Neuron (in vitro differentiated cells): ENCODE measurements around the gene TFE3.

Experiments used
- H2AFZ ChIP-seq: one replicate; pipeline ENCODE4 v1.6.1; 2013; ENCODE audit warnings: low read depth, mild to moderate bottlenecking, inconsistent platforms, low read length, moderate library complexity
- H3K27me3 ChIP-seq: one replicate; pipeline ENCODE4 v1.6.1; 2013; ENCODE audit warnings: low read length; ENCODE audit not compliant: insufficient read depth
- H3K36me3 ChIP-seq: one replicate; pipeline ENCODE4 v1.6.1; 2013; ENCODE audit warnings: low read length; ENCODE audit not compliant: insufficient read depth
- H3K4me1 ChIP-seq: one replicate; pipeline ENCODE4 v1.6.1; 2013; ENCODE audit warnings: low read length; ENCODE audit not compliant: insufficient read depth
- H3K4me3 ChIP-seq: 2 replicates; pipeline ENCODE4 v1.5.1; 2013; ENCODE audit warnings: mild to moderate bottlenecking, low read length, moderate library complexity
- H3K9me3 ChIP-seq: one replicate; pipeline ENCODE4 v1.6.1; 2013; ENCODE audit warnings: low read length

Gene TFE3, protein sequence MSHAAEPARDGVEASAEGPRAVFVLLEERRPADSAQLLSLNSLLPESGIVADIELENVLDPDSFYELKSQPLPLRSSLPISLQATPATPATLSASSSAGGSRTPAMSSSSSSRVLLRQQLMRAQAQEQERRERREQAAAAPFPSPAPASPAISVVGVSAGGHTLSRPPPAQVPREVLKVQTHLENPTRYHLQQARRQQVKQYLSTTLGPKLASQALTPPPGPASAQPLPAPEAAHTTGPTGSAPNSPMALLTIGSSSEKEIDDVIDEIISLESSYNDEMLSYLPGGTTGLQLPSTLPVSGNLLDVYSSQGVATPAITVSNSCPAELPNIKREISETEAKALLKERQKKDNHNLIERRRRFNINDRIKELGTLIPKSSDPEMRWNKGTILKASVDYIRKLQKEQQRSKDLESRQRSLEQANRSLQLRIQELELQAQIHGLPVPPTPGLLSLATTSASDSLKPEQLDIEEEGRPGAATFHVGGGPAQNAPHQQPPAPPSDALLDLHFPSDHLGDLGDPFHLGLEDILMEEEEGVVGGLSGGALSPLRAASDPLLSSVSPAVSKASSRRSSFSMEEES

DNA sequence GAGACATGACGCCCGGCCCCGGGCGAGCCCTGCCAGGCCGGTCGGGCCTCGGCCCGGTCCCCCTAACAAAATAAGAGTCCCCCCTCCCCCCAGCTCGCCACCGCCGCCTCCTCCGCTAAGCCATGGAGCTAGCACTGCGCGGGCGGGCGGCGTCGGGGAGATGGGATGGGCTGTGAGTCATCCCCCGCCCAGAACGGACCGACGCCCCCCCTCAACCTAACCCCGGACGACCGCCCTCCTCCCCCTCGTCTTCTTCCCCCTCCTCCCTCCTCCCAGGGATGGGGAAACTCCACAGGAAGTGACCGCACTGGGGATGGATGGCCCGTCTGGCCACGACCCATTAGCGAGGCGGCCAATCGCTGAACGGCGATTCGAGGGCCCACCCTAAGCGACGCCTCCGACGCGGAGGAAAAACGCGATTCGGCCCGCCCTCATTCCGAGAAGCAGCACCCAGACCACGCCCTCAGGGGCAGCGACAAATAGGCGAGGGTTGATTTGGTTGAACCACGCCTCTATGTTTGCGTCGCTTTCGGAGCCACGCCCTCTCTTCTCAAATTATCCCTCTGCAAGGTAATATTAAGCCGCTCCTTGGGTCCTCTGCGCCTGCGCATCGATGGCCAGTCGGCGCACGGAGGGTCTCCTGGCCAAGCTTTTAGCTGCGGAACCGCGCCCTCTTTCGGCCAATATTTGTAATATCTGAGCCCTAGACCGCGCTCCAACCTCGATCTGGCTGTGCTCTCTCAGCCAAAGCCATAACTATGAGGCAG is at the start of gene TFE3:
TFE3 (minus strand) TSS at position 138 of the 767 bp plus-strand sequence; CDS start at position 7, 131 bp downstream.
- Histone ChIP-seq H3K27me3 (no peaks in the 10 kb centered on the region), H2AFZ (peak within 1 kb of the TSS; percentile 60), H3K9me3 (no peaks in the 10 kb centered on the region), H3K4me3 (peak within 1 kb of the TSS; percentile 50), H3K4me1 (peaks cover 23% of the 10 kb centered on the region), H3K36me3 (peaks cover 2% of the 10 kb centered on the region)

DNA sequence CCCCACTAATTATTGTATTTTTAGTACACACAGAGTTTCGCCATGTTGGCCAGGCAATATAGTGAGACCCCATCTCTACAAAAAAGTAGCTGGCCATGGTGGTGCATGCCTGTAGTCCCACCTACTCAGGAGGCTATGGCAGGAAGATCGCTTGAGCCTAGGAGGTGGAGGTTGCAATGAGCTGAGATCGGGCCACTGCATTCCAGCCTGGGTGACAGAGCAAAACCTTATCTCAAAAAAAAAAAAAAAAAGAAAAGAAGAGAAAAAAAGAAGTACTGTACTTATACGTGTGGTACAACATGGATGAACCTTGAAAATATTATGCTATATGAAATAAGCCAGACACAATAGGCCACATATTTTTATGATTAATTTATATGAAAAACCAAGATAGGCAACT is 46.4 kb upstream of the TFE3 start:
- H2AFZ ChIP-seq = no peak overlapping the region
- no peaks in the 10 kb centered on the region for H3K27me3 ChIP-seq
- H3K4me1 ChIP-seq = no peaks in the 10 kb centered on the region
- no peaks in the 10 kb centered on the region for H3K36me3 ChIP-seq
- H3K9me3 ChIP-seq = no peaks in the 10 kb centered on the region
- H3K4me3 ChIP-seq = no peak overlapping the region

DNA sequence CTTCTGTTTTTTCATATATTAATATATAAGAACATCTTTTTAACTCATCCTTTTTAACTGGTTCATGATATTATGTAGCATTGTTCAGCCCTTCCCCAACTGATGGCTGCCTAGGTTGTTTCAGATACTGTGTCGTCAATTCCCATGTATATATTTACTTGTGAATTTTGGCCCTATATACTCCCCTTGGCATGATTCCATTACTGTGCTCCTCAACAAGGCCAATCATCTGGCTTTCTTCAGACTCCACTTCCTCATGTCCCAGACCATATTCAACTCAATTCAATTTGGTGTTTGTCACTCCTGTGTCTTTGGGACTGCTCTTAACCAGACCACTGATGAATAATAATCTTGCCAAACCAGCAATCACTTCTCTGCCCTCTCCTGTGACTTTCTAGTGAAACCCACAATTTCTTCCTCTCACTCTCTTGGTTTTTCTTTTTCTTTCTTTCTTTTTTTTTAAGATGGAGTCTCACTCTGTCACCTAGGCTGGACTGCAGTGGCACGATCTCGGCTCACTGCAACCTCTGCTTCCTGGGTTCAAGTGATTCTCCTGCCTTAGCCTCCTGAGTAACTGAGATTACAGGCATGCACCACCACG is 39.2 kb upstream of the TFE3 start:
- H3K27me3 ChIP-seq = no peaks in the 10 kb centered on the region
- no peak overlapping the region for H2AFZ ChIP-seq
- no peaks in the 10 kb centered on the region for H3K36me3 ChIP-seq
- peaks cover 5% of the 10 kb centered on the region for H3K4me1 ChIP-seq
- H3K9me3 ChIP-seq = no peaks in the 10 kb centered on the region
- H3K4me3 ChIP-seq = no peak overlapping the region

DNA sequence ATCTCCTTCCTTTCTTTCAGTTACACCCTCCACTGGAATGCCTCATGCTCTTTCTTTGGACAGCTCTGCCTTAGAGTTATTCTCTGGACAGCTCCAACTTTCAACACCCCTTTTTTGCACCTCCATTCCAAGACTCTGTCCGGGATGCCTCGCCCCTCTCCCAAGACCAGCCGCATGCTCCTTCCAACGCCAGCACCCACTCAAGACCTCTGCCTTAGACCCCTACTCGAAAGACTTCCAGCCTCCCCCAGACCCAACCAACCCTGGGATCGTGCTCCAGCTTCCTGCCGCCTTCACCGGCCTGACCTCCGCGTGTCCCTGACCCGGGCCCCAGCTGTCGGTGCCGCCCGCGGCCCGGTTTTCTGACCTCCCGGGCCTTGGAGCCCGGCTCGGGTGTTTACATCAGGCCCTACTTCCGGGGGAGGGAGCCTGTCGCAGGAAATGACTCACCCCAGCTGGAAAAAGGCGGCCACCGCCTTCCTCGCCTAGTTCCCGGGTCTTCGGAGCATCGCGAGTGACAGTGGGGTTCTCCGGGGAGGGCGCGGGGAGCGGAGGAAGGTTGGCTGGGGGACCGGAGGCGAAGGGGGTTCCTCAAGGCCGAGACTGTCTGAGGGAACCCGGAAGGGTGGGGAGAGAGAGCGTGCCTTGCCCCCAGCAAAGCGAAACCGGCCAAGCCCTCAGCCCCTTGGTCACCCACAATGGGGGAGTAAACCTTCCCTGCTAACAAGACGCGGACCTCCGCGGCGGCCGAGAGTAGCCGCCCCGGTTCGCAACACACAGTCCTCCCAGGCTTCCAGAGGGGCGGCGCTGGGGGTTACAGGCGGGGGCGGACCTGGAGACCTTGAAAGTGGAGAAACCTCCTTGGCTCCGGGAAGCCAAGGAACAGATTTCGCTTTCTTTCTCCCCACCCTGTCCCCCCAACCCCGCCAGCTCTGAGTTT is 36.6 kb upstream of the TFE3 start, which contains the start of gene WDR45:
WDR45 (minus strand) TSS at position 399 of the 940 bp plus-strand sequence. CDS start 1,792 bp downstream, outside the sequence.
- Histone ChIP-seq H3K36me3 (no peaks in the 10 kb centered on the region), H3K27me3 (no peaks in the 10 kb centered on the region), H3K9me3 (no peaks in the 10 kb centered on the region), H3K4me1 (peaks cover 5% of the 10 kb centered on the region), H3K4me3 (peak within 1 kb of the TSS; percentile 80), H2AFZ (peak within 1 kb of the TSS; percentile 68)

DNA sequence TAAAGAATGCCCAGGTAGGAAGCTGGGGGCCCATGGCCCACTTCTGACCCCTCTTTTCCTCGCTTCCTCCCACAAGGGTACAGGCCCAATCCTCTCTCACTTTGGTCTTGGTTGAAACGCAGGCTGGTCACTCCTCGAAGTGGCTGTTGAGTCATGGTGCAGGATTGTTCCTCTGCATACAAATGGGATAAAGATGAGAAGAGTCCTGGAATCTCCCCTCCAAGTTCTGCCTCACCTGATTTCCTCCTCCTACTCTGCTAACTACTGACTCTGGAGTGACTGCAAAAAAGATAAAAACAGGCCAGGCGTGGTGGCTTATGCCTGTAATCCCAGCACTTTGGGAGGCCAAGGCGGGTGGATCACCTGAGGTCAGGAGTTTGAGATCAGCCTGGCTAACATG is 34.8 kb upstream of the TFE3 start:
- no peaks in the 10 kb centered on the region for H3K27me3 ChIP-seq

DNA sequence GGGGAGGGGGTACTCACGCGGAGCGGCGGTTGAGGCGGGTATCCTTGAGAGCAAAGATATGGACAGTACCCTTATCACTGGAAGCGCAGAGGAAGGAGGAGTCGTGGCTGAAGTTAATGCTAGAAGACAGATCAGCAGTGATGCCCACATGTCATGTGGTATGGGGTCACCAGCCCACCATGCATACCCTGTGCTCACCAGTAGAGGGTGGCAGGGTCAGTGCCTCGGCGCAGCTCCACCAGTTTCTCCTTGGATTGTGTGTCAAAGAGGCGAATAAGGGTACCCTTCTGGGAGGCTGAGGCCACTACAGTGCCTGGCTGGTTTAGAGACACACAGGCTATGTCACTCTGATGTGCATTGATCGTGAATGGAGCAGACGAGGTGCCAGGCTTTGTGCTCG is 32.2 kb upstream of the TFE3 start:
- Histone ChIP-seq H3K9me3 (no peaks in the 10 kb centered on the region), H2AFZ (no peak overlapping the region), H3K4me1 (peaks cover 9% of the 10 kb centered on the region), H3K36me3 (no peaks in the 10 kb centered on the region), H3K27me3 (no peaks in the 10 kb centered on the region), H3K4me3 (no peak overlapping the region)

More for the DNA sequence above, 34.8 kb upstream of the TFE3 start:
- Histone ChIP-seq H3K4me3 (no peak overlapping the region), H3K9me3 (no peaks in the 10 kb centered on the region), H3K4me1 (peaks cover 6% of the 10 kb centered on the region), H3K36me3 (no peaks in the 10 kb centered on the region), H2AFZ (no peak overlapping the region)

DNA sequence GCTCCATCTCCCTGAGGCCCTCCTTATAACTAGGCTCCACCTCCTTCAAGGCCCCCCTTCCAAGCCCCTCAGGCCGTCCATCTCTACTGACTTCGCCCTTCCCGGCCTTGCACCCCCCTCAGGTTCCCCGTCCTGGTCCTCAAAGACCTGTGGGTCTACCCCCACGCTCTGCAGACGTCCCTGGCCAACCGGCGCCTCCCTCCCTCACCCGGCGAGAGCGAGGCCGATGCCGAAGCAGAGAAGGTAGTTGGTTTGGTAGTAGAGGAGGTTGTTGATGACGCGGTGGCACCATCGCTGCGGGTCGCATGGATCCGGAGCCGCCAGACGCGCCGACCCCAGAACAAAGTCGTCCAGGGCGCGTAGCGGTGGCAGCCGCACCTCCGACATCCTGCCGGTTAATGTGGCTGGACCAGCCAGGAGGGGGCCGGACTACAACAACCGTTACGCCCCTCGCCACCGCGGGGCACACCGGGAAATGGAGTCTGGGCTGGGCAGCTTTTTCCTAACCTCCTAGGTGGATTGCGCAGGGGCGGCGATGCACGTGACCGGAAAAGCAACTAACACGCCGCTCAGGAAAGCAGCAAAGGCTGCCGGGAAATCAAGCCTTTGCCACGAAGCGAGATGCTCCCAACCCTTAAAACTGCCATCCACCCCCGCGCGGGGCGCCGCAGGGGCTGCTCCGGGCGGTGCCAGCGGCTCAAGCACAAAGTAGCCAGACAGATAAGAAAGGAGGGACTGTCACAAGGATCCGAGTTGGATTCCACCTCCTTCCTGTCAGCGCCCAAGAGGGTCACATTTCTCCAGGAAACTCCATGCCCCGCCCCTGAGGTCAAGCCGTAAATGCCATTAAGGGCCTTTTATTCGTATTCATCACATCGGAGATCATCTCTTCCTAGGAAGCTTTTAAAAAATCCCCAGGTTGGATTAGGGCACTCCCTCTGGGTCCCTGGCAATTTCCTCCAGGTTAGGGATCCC is 30.7 kb upstream of the TFE3 start, which contains the start of gene PRAF2:
PRAF2 (minus strand) TSS at position 402 of the 975 bp plus-strand sequence; CDS start at position 387, 15 bp downstream.
- Histone ChIP-seq H3K36me3 (no peaks in the 10 kb centered on the region), H3K27me3 (no peaks in the 10 kb centered on the region), H3K4me3 (peak within 1 kb of the TSS; percentile 67), H3K4me1 (peaks cover 8% of the 10 kb centered on the region), H2AFZ (no peak within 1 kb of the TSS), H3K9me3 (no peaks in the 10 kb centered on the region)

DNA sequence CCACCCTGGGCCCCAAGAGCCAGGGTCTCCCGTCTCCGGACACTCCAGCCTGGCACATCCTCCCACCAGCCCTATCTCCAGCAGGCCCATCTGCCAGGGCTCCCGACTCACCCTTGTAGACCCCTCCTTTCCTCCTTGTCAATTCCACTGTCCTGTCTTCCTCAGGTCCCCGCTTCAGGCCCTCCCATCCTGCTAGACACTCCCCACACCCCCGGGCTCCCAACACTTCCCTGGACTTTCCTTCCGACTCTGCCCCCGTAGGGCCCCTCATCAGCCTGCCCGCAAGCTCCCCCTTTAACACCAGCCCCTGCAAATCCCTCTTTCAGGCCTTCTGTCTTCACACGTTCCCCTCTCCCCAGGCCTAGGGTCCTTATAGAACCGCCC is 29.5 kb upstream of the TFE3 start:
- Histone ChIP-seq H3K27me3 (no peaks in the 10 kb centered on the region), H3K4me3 (peak overlapping the region; percentile 67)

DNA sequence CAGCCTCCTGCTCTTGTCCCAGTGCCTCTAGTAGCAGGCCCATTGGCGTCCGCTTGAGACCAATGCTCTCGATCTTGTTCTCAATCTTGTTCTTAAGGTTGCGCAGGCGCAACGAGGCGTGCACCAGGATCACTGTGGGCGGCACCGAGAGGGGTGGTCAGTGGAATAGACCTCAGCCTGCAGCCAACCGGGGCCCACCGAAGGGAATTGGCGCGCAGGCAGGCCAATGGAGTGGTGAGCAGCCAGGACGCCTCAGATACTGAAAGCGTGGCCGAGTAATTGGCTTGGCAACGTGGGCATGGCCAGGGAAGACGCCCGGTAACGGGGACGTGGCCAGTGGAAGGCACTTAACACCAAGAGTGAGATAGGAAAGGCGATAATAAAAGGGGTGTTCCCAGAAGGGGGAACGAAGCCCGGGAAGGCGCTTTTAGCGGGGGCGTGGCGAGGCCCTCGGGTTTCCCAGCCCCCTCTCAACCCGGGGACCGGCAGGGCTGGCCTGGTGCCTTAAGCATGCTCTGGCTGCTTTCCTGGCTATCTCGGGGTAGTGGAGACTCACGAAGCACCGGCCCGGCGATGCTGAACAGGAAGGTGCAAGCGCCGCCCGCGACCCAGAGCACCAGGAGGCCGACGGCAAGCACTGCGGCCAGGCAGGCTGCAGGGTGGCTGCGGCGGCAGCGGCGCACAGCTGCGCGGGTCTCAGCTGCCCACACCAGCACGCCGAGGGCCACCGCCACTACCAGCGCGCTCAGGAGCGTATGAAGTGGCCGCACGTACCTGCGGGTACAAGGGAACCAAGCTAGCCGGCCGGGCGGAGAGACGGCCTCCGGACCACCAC is 28.9 kb upstream of the TFE3 start:
- no peaks in the 10 kb centered on the region for H3K9me3 ChIP-seq
- H3K4me3 ChIP-seq = peak overlapping the region; percentile 67
- H3K4me1 ChIP-seq = peaks cover 4% of the 10 kb centered on the region
- no peak overlapping the region for H2AFZ ChIP-seq
- peaks cover 5% of the 10 kb centered on the region for H3K36me3 ChIP-seq
- no peaks in the 10 kb centered on the region for H3K27me3 ChIP-seq

More for the DNA sequence above, 29.5 kb upstream of the TFE3 start:
- H2AFZ ChIP-seq = no peak overlapping the region
- no peaks in the 10 kb centered on the region for H3K9me3 ChIP-seq
- peaks cover 5% of the 10 kb centered on the region for H3K36me3 ChIP-seq
- peaks cover 4% of the 10 kb centered on the region for H3K4me1 ChIP-seq

DNA sequence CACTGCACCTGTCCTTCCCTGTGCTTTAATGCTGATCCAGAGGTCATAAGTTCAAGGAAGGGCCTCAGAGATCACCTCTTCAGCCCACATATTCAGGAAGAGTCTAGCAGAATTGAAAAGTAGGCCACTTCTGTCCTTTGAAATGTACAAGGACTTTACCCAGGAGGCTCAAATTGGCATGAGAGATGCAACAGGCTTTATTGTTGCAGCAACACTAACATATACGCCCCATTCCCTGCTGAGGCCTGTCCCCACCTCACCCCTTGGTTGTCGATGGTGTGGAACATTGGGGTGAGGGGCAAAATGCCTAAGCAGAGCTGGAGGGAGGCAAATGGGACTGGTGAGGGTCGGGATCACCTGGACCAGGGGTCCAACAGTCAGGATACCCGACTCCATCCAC is 27.8 kb upstream of the TFE3 start:
- peaks cover 7% of the 10 kb centered on the region for H3K36me3 ChIP-seq
- peaks cover 4% of the 10 kb centered on the region for H3K4me1 ChIP-seq
- no peaks in the 10 kb centered on the region for H3K9me3 ChIP-seq
- H2AFZ ChIP-seq = no peak overlapping the region
- H3K27me3 ChIP-seq = no peaks in the 10 kb centered on the region
- H3K4me3 ChIP-seq = no peak overlapping the region
